Subcutaneous adipose tissue (tissue), 4 donors: ENCODE measurements around the gene ARID5B. TPM values are rescaled to one million over a fixed set of nuclear protein-coding genes. Genes with fewer than 3 reads are reported as not detected.

ENCODE experiments used
- total RNA-seq, 4 donors: library from RNA; depleted of rRNA; stranded (reverse); fragments of >200 nt; gene quantifications; one replicate each; pipeline ENCODE4 v1.1.0, GENCODE V29; 2016
- TF ChIP-seq, protein P1 (sequence below): fragments of 450-650 bp; IDR thresholded peaks from one replicate; pipeline ENCODE4 v1.5.1; 2016; ENCODE audit warnings: low read depth, mild to moderate bottlenecking, control low read depth, antibody characterized with exemption, moderate library complexity

ARID5B gene
- total RNA-seq, 4 donors from 2014 or later, result 61.4 to 193 (median 86.2) TPM

- TF ChIP-seq, protein P1, sequence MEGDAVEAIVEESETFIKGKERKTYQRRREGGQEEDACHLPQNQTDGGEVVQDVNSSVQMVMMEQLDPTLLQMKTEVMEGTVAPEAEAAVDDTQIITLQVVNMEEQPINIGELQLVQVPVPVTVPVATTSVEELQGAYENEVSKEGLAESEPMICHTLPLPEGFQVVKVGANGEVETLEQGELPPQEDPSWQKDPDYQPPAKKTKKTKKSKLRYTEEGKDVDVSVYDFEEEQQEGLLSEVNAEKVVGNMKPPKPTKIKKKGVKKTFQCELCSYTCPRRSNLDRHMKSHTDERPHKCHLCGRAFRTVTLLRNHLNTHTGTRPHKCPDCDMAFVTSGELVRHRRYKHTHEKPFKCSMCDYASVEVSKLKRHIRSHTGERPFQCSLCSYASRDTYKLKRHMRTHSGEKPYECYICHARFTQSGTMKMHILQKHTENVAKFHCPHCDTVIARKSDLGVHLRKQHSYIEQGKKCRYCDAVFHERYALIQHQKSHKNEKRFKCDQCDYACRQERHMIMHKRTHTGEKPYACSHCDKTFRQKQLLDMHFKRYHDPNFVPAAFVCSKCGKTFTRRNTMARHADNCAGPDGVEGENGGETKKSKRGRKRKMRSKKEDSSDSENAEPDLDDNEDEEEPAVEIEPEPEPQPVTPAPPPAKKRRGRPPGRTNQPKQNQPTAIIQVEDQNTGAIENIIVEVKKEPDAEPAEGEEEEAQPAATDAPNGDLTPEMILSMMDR, result no peak
Measured at GRCh38 chr10:61958311-61958710, 56.8 kb downstream of the ARID5B start.

DNA sequence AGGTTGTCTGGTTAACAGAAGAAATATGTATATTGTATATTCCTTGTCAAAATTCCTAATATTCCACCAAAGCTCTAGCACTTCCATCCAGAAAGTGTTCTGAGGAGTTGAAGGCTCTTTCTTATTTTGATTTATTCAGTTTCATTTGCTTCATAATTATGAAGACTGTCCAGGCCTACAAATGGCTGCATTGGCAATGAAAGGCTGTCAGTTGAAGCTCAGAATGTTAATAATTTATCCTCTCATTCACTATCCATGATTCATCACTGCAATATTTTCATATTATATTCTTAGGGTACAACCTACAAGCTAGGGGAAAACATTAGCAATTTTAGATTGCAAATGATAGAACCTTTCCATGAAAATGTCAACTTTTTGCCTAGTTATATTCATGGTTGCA, 57.3 kb downstream of the ARID5B start:
- TF ChIP-seq, protein P1, result no peak

DNA sequence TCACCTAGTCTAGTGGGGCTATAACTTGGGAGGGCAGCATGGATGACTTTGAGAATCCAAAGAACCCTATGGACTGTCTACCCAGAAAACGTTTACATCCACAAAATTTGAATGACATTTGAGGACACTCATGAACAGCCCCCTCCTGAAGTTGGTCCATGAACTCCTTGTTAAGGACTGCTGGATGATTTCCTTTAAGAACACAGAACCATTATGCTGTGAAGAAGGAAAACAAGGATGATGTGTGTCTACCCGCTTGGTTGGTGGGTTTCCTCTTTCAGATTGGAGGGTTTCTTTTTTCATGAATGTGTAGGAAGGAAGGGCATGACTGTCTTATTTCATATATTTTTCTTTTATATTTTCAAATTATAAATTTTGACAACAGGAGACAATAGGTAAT, 58.3 kb downstream of the ARID5B start:
- TF ChIP-seq, protein P1, result no peak

GRCh38 chr10:61960396-61961120, 59.1 kb downstream of the ARID5B start:
- TF ChIP-seq, protein P1, result no peak

- TF ChIP-seq, protein P1, result no peak
Measured at GRCh38 chr10:61961278-61961677, 59.8 kb downstream of the ARID5B start.

DNA sequence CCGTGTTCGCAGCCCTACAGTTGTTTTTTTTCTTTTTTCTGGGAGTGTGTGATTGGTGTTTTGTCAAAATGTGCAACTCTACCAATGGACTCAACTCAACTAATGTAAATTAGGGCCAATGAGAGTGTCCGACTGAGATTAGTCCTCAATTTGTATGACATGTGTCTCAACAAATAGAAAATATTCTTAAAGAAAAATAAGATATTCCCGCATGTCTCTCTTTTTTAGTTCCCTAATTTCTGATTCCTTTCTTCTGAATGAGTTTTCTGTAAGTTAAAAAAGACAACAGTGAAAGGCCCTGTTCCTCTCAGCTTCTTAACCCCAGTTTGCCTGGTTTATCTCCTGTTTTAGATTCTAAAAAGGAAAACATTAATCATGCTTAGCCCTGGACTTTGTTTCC, 61.5 kb downstream of the ARID5B start:
- TF ChIP-seq, protein P1, result no peak

DNA sequence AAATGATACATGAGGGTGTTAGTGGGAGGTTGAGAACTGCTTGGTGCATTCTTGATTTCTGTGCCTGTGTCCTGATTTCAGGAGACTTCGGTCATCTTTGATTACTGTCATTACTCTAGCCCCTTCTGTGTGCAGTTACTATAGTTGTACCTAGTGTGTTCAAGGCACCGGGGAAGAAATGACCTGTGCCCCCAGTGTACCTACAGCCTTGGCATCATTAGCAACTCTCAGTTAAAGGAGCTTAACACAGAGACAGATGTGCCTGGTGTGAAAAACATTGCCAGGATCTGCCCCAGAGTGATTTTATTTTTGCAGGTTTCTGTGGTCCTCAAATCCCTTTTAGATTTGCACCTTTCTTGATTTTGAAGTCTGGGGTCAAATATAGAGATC, 62.2 kb downstream of the ARID5B start:
- TF ChIP-seq, protein P1, result no peak
